Hepatocyte (in vitro differentiated cells): ENCODE data around the gene BMAL2. TPM values are rescaled to one million over a fixed set of nuclear protein-coding genes. Genes with fewer than 3 reads are reported as not detected.

Source experiments
- DNase-seq: peaks from one replicate; pipeline ENCODE4 v3.0.0-alpha.2; 2016; ENCODE audit warnings: low spot score
- H2AFZ ChIP-seq: fragments of 200-600 bp; sonication (generic); 2 replicates; pipeline ENCODE4 v1.6.0; 2016; ENCODE audit warnings: antibody characterized with exemption, mild to moderate bottlenecking
- H3K27ac ChIP-seq: fragments of 200-600 bp; sonication (generic); 2 replicates; pipeline ENCODE4 v1.5.1; 2016; ENCODE audit warnings: mild to moderate bottlenecking
- H3K27me3 ChIP-seq: fragments of 200-600 bp; sonication (generic); 2 replicates; pipeline ENCODE4 v1.6.1; 2016
- H3K36me3 ChIP-seq: fragments of 200-600 bp; sonication (generic); replicated peaks from 2 replicates; pipeline ENCODE4 v1.5.1; 2016; ENCODE audit warnings: low read depth; ENCODE audit not compliant: insufficient read depth
- H3K4me1 ChIP-seq: fragments of 200-600 bp; sonication (generic); 2 replicates; pipeline ENCODE4 v1.5.1; 2016; ENCODE audit warnings: mild to moderate bottlenecking, moderate library complexity; ENCODE audit not compliant: insufficient read depth
- H3K4me2 ChIP-seq: fragments of 200-600 bp; sonication (generic); 2 replicates; pipeline ENCODE4 v1.6.0; 2016
- H3K4me3 ChIP-seq: fragments of 200-600 bp; sonication (generic); 2 replicates; pipeline ENCODE4 v1.5.1; 2016; ENCODE audit warnings: mild to moderate bottlenecking
- H3K79me2 ChIP-seq: fragments of 200-600 bp; sonication (generic); 2 replicates; pipeline ENCODE4 v1.6.0; 2017; ENCODE audit warnings: mild to moderate bottlenecking
- H3K9me2 ChIP-seq: fragments of 200-600 bp; sonication (generic); replicated peaks from 2 replicates; pipeline ENCODE4 v1.6.0; 2017; ENCODE audit warnings: mild to moderate bottlenecking; ENCODE audit not compliant: insufficient read depth
- H3K9me3 ChIP-seq: fragments of 200-600 bp; sonication (generic); 2 replicates; pipeline ENCODE4 v1.5.1; 2016; ENCODE audit warnings: low read depth, mild to moderate bottlenecking
- H4K20me1 ChIP-seq: fragments of 200-600 bp; sonication (generic); 2 replicates; pipeline ENCODE4 v1.6.0; 2016; ENCODE audit warnings: mild to moderate bottlenecking; ENCODE audit not compliant: insufficient read depth, poor library complexity, severe bottlenecking
- CTCF ChIP-seq: fragments of 200-600 bp; sonication (generic); IDR thresholded peaks from 2 replicates; pipeline ENCODE4 v1.5.1; 2016; ENCODE audit warnings: antibody characterized with exemption, mild to moderate bottlenecking; ENCODE audit not compliant: poor library complexity
- EZH2 ChIP-seq: fragments of 200-600 bp; sonication (generic); IDR thresholded peaks from 2 replicates; pipeline ENCODE4 v1.6.1; 2016; ENCODE audit warnings: antibody characterized with exemption, mild to moderate bottlenecking, borderline replicate concordance
- EZH2phosphoT487 ChIP-seq: fragments of 200-600 bp; sonication (generic); IDR thresholded peaks from one replicate; pipeline ENCODE4 v1.6.1; 2018; ENCODE audit warnings: antibody characterized with exemption, mild to moderate bottlenecking, low read depth, moderate library complexity; ENCODE audit not compliant: unreplicated experiment, severe bottlenecking
- WGBS: methylation state at CpG from one replicate; pipeline ENCODE4 v1.1.6; 2016; ENCODE audit warnings: low lambda C conversion rate; ENCODE audit errors: missing lambda C conversion rate; 5-methylcytosine and 5-hydroxymethylcytosine counted together
- polyA plus RNA-seq: library from polyadenylated mRNA; unstranded; fragments of >200 nt; fragmentation: Nextera tagmentation; extraction: Ambion mirVana; gene quantifications from 2 replicates; pipeline ENCODE4 v1.2.1, GENCODE V29; 2016
- total RNA-seq: library from RNA; depleted of rRNA; stranded (reverse); fragments of >200 nt; gene quantifications from 2 replicates; pipeline ENCODE4 v1.2.3, GENCODE V29; 2014

Gene BMAL2
- total and polyA plus RNA-seq, 2 experiments from 2014 or later: 1.1 to 5.2 TPM

GRCh38 chr12:27309995-27310315 lies 22.7 kb upstream of the BMAL2 start:
- H3K79me2 ChIP-seq: no peaks in the 10 kb centered on the region
- H3K4me3 ChIP-seq: no peak overlapping the region
- H3K9me3 ChIP-seq: no peaks in the 10 kb centered on the region
- H3K4me1 ChIP-seq: no peaks in the 10 kb centered on the region
- TF ChIP-seq CTCF (no peak), EZH2phosphoT487 (no peak), EZH2 (no peak)
- H3K4me2 ChIP-seq: no peak overlapping the region
- H4K20me1 ChIP-seq: no peaks in the 10 kb centered on the region
- H2AFZ ChIP-seq: no peak overlapping the region
- no peaks in the 10 kb centered on the region for H3K9me2 ChIP-seq
- 96% methylated on average over 1 of the region's 1 CpG for WGBS
- no peaks in the 10 kb centered on the region for H3K27me3 ChIP-seq
- H3K27ac ChIP-seq: no peak overlapping the region
- H3K36me3 ChIP-seq: no peaks in the 10 kb centered on the region
- no peak for DNase-seq

- DNase-seq: no peak
- Histone ChIP-seq H3K36me3 (peaks cover 3% of the 10 kb centered on the region), H3K9me3 (no peaks in the 10 kb centered on the region), H3K27me3 (no peaks in the 10 kb centered on the region), H4K20me1 (no peaks in the 10 kb centered on the region), H2AFZ (no peak overlapping the region), H3K4me1 (no peaks in the 10 kb centered on the region), H3K4me2 (no peak overlapping the region), H3K9me2 (no peaks in the 10 kb centered on the region), H3K79me2 (no peaks in the 10 kb centered on the region), H3K4me3 (no peak overlapping the region), H3K27ac (no peak overlapping the region)
- 63% methylated on average over 1 of the region's 1 CpG for WGBS
- TF ChIP-seq EZH2 (no peak), CTCF (no peak), EZH2phosphoT487 (no peak)
Observed at GRCh38 chr12:27316947-27317346, 15.7 kb upstream of the BMAL2 start.

GRCh38 chr12:27319409-27319808 lies 13.2 kb upstream of the BMAL2 start:
- Histone ChIP-seq H3K4me1 (no peaks in the 10 kb centered on the region), H3K4me3 (no peak overlapping the region), H2AFZ (no peak overlapping the region), H3K79me2 (no peaks in the 10 kb centered on the region), H3K27ac (no peak overlapping the region), H3K9me3 (no peaks in the 10 kb centered on the region), H3K27me3 (no peaks in the 10 kb centered on the region), H3K9me2 (no peaks in the 10 kb centered on the region), H3K36me3 (peaks cover 3% of the 10 kb centered on the region), H4K20me1 (no peaks in the 10 kb centered on the region), H3K4me2 (no peak overlapping the region)
- TF ChIP-seq EZH2: no peak
- no peak for TF ChIP-seq CTCF
- TF ChIP-seq EZH2phosphoT487: no peak
- DNase-seq: no peak
- 77% methylated on average over 1 of the region's 1 CpG for WGBS

GRCh38 chr12:27319848-27320247 lies 12.8 kb upstream of the BMAL2 start:
- WGBS: 100% methylated on average over 2 of the region's 2 CpGs
- Histone ChIP-seq H3K4me1 (no peaks in the 10 kb centered on the region), H2AFZ (no peak overlapping the region), H3K27ac (no peak overlapping the region), H4K20me1 (no peaks in the 10 kb centered on the region), H3K9me2 (no peaks in the 10 kb centered on the region), H3K79me2 (no peaks in the 10 kb centered on the region), H3K9me3 (no peaks in the 10 kb centered on the region), H3K4me3 (no peak overlapping the region), H3K36me3 (peaks cover 3% of the 10 kb centered on the region), H3K27me3 (no peaks in the 10 kb centered on the region), H3K4me2 (no peak overlapping the region)
- DNase-seq: no peak
- TF ChIP-seq CTCF (no peak), EZH2 (no peak), EZH2phosphoT487 (no peak)
